HAP-1 (cell line): ENCODE data around the gene CCZ1.
"Not testable (repeated sequence)": the region's sequence is repeated elsewhere in the genome, so short reads cannot be mapped to it uniquely, and the experiment has no call there.

Experiments
- DNase-seq, 2 experiments: peaks; one replicate each; pipeline ENCODE4 v3.0.0-alpha.2; 2016 to 2020; ENCODE audit warnings: low spot score in 2 of 2
- H3K27me3 ChIP-seq: fragments of 250-450 bp; sonication (Bioruptor Pico); 2 replicates; pipeline ENCODE4 v1.5.1; 2020; ENCODE audit warnings: low read depth, mild to moderate bottlenecking, moderate library complexity
- H3K36me3 ChIP-seq: fragments of 250-450 bp; sonication (Bioruptor Pico); replicated peaks from 2 replicates; pipeline ENCODE4 v1.5.1; 2020; ENCODE audit warnings: mild to moderate bottlenecking
- H3K4me1 ChIP-seq: fragments of 250-450 bp; sonication (Bioruptor Pico); 2 replicates; pipeline ENCODE4 v1.5.1; 2020; ENCODE audit warnings: mild to moderate bottlenecking
- H3K4me3 ChIP-seq: fragments of 250-450 bp; sonication (Bioruptor Pico); 2 replicates; pipeline ENCODE4 v1.5.1; 2020; ENCODE audit warnings: mild to moderate bottlenecking, moderate library complexity
- H3K9me3 ChIP-seq: fragments of 250-450 bp; sonication (Bioruptor Pico); 2 replicates; pipeline ENCODE4 v1.5.1; 2020; ENCODE audit warnings: mild to moderate bottlenecking, moderate library complexity
- in situ Hi-C: fragments of 300-500 bp; cut with MboI; formaldehyde crosslinking; loops from 3 replicates; pipeline ENCODE4 v1.14.3; 2020; ENCODE audit warnings: low sequenced_read_pairs, inconsistent platforms, mixed read lengths

Gene CCZ1

DNA sequence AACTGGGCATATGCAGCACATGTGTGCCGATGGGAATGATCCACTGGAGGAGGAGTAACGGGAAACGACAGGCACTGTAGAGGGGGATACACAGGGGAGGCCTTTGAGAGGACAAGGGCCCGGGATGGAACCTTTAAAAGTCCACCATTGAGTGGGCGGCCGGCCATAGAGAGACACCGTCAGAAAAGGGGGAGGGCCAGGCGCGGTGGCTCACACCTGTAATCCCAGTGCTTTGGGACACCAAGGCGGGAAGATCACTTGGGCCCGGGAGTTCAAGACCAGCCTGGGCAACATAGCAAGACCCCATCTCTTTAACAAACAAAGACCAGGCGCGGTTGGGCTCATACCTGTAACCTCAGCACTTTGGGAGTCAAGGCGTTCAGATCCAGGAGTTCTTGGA lies 32.7 kb downstream of the CCZ1 start:
- H3K4me1 ChIP-seq, H3K4me3 ChIP-seq, H3K9me3 ChIP-seq, in situ Hi-C loops, DNase-seq, H3K36me3 ChIP-seq, H3K27me3 ChIP-seq: not testable (repeated sequence)

DNA sequence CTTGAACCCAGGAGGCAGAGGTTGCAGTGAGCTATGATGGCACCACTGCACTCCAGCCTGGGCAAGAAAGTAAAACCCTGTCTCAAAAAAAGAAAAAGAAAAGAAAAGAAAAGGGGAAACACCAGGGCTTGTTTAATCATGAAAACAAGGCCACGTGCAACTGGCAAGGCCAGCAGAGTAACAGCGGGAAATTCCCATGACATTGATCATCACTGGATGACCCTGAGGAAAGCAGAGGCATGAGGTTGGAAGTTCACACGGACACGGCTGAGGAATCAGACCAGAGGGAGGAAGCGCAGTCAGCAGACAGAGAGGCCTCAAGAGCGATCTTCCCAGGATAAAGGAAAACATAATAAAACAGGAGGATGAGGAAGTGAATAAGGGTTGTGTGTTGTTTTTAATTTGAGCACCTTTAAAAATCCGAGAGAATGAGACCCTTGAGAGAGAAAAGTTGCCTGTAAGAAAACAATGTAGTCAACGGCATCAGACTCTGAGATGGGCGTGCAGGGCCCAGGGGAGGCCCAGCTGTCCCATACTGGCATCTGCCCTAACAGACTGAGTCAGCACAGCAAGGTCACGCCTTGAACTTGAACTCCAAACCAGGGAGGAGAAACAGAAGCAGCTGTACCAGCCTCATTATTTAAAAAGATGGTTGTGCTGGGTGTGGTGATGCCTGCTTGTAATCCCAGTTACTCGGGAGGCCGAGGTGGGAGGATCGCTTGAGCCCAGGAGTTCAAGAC lies 33.5 kb downstream of the CCZ1 start:
- H3K4me3 ChIP-seq, H3K4me1 ChIP-seq, H3K9me3 ChIP-seq, H3K27me3 ChIP-seq, in situ Hi-C loops, H3K36me3 ChIP-seq, DNase-seq: not testable (repeated sequence)

DNA sequence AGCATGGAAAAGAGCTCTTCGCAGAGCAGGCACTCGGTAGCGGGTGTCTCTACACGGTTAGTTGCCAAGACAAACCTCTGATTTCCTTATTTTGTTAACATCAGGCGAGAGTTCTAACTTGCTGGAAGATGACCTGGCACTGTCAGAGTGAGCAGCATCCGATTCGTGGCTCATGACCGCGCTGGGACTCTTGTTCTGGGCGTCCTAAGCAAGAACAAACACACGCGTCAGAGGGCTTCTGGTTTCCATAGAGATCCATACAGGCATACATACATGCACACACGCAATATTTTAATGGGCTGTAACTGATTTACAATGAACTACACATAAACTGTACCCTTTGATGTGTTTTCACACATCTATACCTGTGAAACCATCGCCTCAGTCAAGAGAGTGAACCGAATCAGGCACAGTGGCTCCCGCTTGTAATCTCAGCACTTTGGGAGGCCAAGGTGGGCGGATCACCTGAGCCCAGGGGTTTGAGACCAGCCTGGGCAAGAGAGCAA lies 36.5 kb downstream of the CCZ1 start:
- H3K9me3 ChIP-seq, H3K4me3 ChIP-seq, in situ Hi-C loops, H3K27me3 ChIP-seq, H3K36me3 ChIP-seq, DNase-seq, H3K4me1 ChIP-seq: not testable (repeated sequence)

DNA sequence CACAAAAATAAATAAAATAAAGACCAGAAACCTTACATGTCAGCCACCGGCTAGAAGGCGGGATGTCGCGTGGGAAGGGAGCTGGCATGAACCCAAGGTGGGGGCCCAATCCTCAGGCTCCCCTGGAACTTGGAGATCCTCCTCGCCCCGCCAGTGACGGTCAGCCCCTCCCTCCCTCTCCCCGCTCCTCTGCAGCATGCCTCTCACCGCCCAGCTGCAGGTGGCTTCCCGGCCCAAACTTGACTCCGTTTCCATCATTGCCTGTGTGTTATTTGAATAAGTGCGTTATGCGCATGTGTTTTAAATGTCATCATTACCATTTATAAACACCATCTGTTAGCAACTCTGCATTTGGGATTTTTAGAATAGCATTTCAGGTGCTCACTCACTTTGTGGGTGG lies 64.7 kb downstream of the CCZ1 start:
- DNase-seq, H3K9me3 ChIP-seq, H3K27me3 ChIP-seq, H3K36me3 ChIP-seq, H3K4me3 ChIP-seq, H3K4me1 ChIP-seq, in situ Hi-C loops: not testable (repeated sequence)

DNA sequence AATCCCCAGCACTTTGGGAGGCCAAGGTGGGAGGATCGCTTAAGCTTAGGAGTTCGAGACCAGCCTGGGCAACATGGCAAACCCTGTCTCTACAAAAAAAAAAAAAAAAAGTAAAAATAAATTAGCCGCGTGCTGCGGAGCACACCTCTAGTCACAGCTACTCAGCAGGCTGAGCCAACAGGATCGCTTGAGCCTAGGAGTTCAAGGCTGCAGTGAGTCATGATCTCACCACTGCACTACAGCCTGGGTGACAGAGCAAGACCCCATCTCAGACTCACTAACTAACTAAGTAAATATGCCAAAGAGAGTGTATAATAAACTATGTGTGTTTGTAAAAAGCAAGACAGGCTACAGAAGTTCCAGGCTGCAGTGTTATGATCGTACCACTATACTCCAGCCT lies 65.3 kb downstream of the CCZ1 start:
- H3K36me3 ChIP-seq, H3K4me3 ChIP-seq, H3K4me1 ChIP-seq, H3K27me3 ChIP-seq, in situ Hi-C loops, H3K9me3 ChIP-seq, DNase-seq: not testable (repeated sequence)

DNA sequence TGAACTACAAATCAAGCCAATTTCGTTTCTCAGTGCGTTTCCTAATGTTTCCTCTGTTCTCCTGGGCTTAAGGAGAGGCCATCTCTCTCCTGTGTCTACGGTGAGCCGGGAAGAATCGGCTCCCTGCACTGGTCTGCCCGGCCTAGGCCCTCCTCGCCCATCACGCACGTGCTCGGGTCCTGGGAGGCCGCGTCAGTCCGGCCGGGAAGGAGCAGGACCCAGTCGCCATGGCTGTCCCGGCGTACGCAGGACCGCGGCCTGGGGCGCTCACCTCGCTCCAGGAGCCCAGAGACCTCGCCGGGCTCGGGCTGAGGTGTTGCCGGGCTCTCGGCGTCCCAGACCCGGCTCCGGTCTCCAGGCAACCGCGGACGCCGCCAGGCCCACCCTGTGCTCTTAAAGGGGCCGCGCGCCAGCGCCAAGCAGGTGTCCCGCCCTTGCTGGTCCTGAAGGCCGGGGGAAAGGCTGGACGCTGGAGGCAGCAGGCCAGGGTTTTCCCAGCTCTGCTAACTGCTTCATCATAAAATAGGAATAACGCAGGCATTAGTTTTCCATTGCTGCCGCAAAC lies 71.9 kb downstream of the CCZ1 start, which contains the start of gene RSPH10B:
Gene RSPH10B (minus strand): TSS at position 343 of the 565 bp plus-strand sequence. CDS start 3,573 bp downstream, outside the sequence.
- DNase-seq, H3K9me3 ChIP-seq, H3K4me1 ChIP-seq, H3K36me3 ChIP-seq, H3K4me3 ChIP-seq, in situ Hi-C loops, H3K27me3 ChIP-seq: not testable (repeated sequence)

DNA sequence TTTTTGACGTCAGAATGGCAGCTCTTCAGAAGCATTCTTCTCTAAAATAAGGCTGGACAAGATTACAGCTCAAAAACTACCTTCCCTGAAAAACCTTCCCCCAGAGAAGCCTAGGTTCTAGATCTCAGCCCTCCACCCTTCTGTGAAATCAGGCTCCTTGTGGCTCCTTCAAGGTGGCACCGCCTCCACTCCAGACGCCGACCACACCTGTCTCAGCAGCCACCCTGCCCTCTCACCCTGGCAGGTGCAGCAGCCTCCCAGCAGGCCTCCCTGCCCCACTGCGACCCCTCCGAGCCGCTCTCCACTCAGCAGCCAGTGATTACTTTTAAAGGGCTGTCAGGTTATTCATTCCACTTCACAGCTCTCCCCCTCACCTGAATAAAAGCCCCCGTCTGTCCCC lies 75.0 kb downstream of the CCZ1 start:
- H3K9me3 ChIP-seq, H3K4me1 ChIP-seq, H3K27me3 ChIP-seq, H3K36me3 ChIP-seq, H3K4me3 ChIP-seq, DNase-seq, in situ Hi-C loops: not testable (repeated sequence)
